Transverse colon (tissue), 4 donors: ENCODE data around the gene SQSTM1. TPM values are rescaled to one million over a fixed set of nuclear protein-coding genes. Genes with fewer than 3 reads are reported as not detected.

Experiments
- DNase-seq: peaks from one replicate; pipeline ENCODE4 v3.0.0-alpha.2; 2019
- H3K27ac ChIP-seq, 4 donors: fragments of 200-600 bp; sonication (generic); 2 replicates each; pipeline ENCODE4 v1.5.1; 2016 to 2018; ENCODE audit warnings: inconsistent platforms in 4 of 4
- H3K27me3 ChIP-seq: fragments of 200-600 bp; sonication (generic); 2 replicates; pipeline ENCODE4 v1.5.1; 2017; ENCODE audit warnings: inconsistent platforms
- H3K36me3 ChIP-seq, 4 donors: fragments of 200-600 bp; sonication (generic); 2 replicates each; pipeline ENCODE4 v1.5.1; 2017 to 2019; ENCODE audit warnings: inconsistent platforms in 4 of 4
- H3K4me1 ChIP-seq, 4 donors: fragments of 200-600 bp; sonication (generic); 2 replicates each; pipeline ENCODE4 v1.5.1; 2017 to 2020; ENCODE audit warnings: inconsistent platforms in 4 of 4
- H3K4me3 ChIP-seq, 4 donors: fragments of 200-600 bp; sonication (generic); 1 replicate in 1 of 4; 2 replicates in 3 of 4; pipeline versions ENCODE4 v1.5.1 to v1.6.1; 2017 to 2019; ENCODE audit warnings: inconsistent platforms in 4 of 4
- H3K9me3 ChIP-seq, 2 donors: fragments of 200-600 bp; sonication (generic); 2 replicates each; pipeline ENCODE4 v1.5.1; 2017 to 2019; ENCODE audit warnings: inconsistent platforms in 2 of 2
- CTCF ChIP-seq, 5 experiments: fragments of 200-600 bp in 3 of 5; fragments of 450-650 bp in 2 of 5; sonication (generic) in 3 of 5; IDR thresholded peaks; 1 replicate in 2 of 5; 2 replicates in 3 of 5; pipeline ENCODE4 v1.5.1; 2016 to 2017; ENCODE audit warnings: antibody characterized with exemption in 5 of 5, inconsistent platforms in 3 of 5, mild to moderate bottlenecking in 2 of 5, moderate library complexity in 1 of 5
- EP300 ChIP-seq: sonication (generic); formaldehyde crosslinking; IDR thresholded peaks from one replicate; pipeline ENCODE4 v1.6.1; 2017; ENCODE audit warnings: antibody characterized with exemption, low read depth
- POLR2A ChIP-seq: fragments of 450-650 bp; IDR thresholded peaks from one replicate; pipeline ENCODE4 v1.6.1; 2016; ENCODE audit warnings: antibody characterized with exemption, mild to moderate bottlenecking, moderate library complexity
- POLR2AphosphoS5 ChIP-seq, 3 donors: sonication (generic); formaldehyde crosslinking; IDR thresholded peaks; one replicate each; pipeline ENCODE4 v1.6.1; 2016; ENCODE audit warnings: antibody characterized with exemption in 3 of 3
- WGBS, 2 donors: methylation state at CpG; one replicate each; pipeline ENCODE4 v1.1.5; 2018; ENCODE audit warnings: low coverage in 1 of 2; 5-methylcytosine and 5-hydroxymethylcytosine counted together
- in situ Hi-C, 4 donors: fragments of 200-750 bp; cut with MboI; loops; one replicate each; pipeline versions ENCODE4 v1.15.0 to v1.15.1; 2017; ENCODE audit warnings: low sequenced_read_pairs in 3 of 4, low pct_ligation_motif_present in 1 of 4, low pct_unique_long_range_greater_than_20kb in 1 of 4
- intact Hi-C: fragments of 100-400 bp; cut with DNase I; formaldehyde crosslinking; loops from one replicate; pipeline ENCODE4 v1.15.1; 2023; ENCODE audit warnings: low total_unique reads
- total RNA-seq, 4 donors: library from RNA; depleted of rRNA; stranded (reverse); fragments of >200 nt; gene quantifications; one replicate each; pipeline ENCODE4 v1.1.0, GENCODE V29; 2016

The SQSTM1 gene
- total RNA-seq, 4 donors from 2014 or later = 250 to 620 (median 432) TPM

- 81% methylated on average over 8 of the region's 8 CpGs; no CpG with 5 or more reads in 1 of the 2 donors for WGBS, 2 donors
- peaks cover 0 to 17% (median 12%) of the 10 kb centered on the region in 4 donors for H3K36me3 ChIP-seq
- no peak for DNase-seq
- H3K27me3 ChIP-seq = no peaks in the 10 kb centered on the region
- TF ChIP-seq EP300 = no peak
- TF ChIP-seq POLR2A = no peak
- TF ChIP-seq POLR2AphosphoS5 (IDR thresholded peaks at IDR 0.05) = no peak
- no peak for TF ChIP-seq CTCF (IDR thresholded peaks at IDR 0.05)
- H3K27ac ChIP-seq = peak overlapping the region; percentile 96 to 100 (median 99)
- intact Hi-C loops (loop anchor here (5.0 kb wide), 1 partner anchor 103 kb away; the partner anchor contains the start of gene TBC1D9B), in situ Hi-C loops (no loop called here)
- peak overlapping the region in 2 of 4 donors; percentile 69 to 93 for H3K4me3 ChIP-seq
- H3K4me1 ChIP-seq = peaks cover 40 to 55% (median 47%) of the 10 kb centered on the region in 4 donors
- H3K9me3 ChIP-seq = no peaks in the 10 kb centered on the region
Observed at GRCh38 chr5:179804555-179804947, 16.2 kb upstream of the SQSTM1 start.

GRCh38 chr5:179805070-179805528, 15.6 kb upstream of the SQSTM1 start:
- Histone ChIP-seq H3K9me3 (no peaks in the 10 kb centered on the region), H3K4me1 (peaks cover 40 to 55% (median 47%) of the 10 kb centered on the region in 4 donors), H3K27ac (peak overlapping the region; percentile 96 to 100 (median 99)), H3K27me3 (no peaks in the 10 kb centered on the region), H3K36me3 (peaks cover 0 to 12% (median 7%) of the 10 kb centered on the region in 4 donors), H3K4me3 (peak overlapping the region; percentile 69 to 93 (median 88))
- intact Hi-C loops (loop anchor here (5.0 kb wide), 1 partner anchor 73 kb away; the partner anchor contains the start of gene MAML1), in situ Hi-C loops (no loop called here)
- peak; percentile 87 for DNase-seq
- TF ChIP-seq CTCF (IDR thresholded peaks at IDR 0.05) (no peak), EP300 (no peak), POLR2A (peak; percentile 89), POLR2AphosphoS5 (IDR thresholded peaks at IDR 0.05) (peak; percentile 50 to 89 (median 80))
- WGBS, 2 donors = 46% methylated on average over 9 of the region's 9 CpGs; no CpG with 5 or more reads in 1 of the 2 donors

- in situ Hi-C loops = no loop called here
Observed at GRCh38 chr5:179805529-179806249, 15.0 kb upstream of the SQSTM1 start.

More at GRCh38 chr5:179805529-179806249, 15.0 kb upstream of the SQSTM1 start:
- intact Hi-C loops = loop anchor here (2.0 to 5.0 kb wide), 2 partner anchors 15 to 73 kb away; partner anchors contain the start of genes MAML1 and SQSTM1
- Histone ChIP-seq H3K27ac (peak overlapping the region; percentile 96 to 100 (median 99)), H3K9me3 (no peaks in the 10 kb centered on the region), H3K4me3 (peak overlapping the region; percentile 69 to 93 (median 88)), H3K4me1 (peaks cover 40 to 55% (median 47%) of the 10 kb centered on the region in 4 donors), H3K27me3 (no peaks in the 10 kb centered on the region), H3K36me3 (peaks cover 0 to 6% (median 6%) of the 10 kb centered on the region in 4 donors)
- WGBS, 2 donors = 1% methylated on average over 46 of the region's 65 CpGs; no CpG with 5 or more reads in 1 of the 2 donors
- DNase-seq = no peak
- no peak for TF ChIP-seq POLR2AphosphoS5 (IDR thresholded peaks at IDR 0.05)
- TF ChIP-seq POLR2A = peak; percentile 5
- no peak for TF ChIP-seq CTCF (IDR thresholded peaks at IDR 0.05)
